HepG2 (cell line): ENCODE data around the gene PEAR1.

Experiments
- CBX5 ChIP-seq: sonication (generic); formaldehyde crosslinking; IDR thresholded peaks from 2 replicates; pipeline ENCODE4 v1.4.0; 2020; ENCODE audit warnings: missing genetic modification reagents, borderline replicate concordance
- CTCF ChIP-seq: sonication (generic); formaldehyde crosslinking; IDR thresholded peaks from 2 replicates; pipeline ENCODE4 v1.5.0; 2020; ENCODE audit warnings: mild to moderate bottlenecking, missing genetic modification reagents, moderate library complexity
- MXI1 ChIP-seq: IDR thresholded peaks from 3 replicates; pipeline ENCODE4 v1.6.1; 2012; ENCODE audit warnings: low read depth, low read length, inconsistent platforms, borderline replicate concordance
- NBN ChIP-seq: fragments of 450-650 bp; conservative IDR thresholded peaks from 2 replicates; pipeline ENCODE4 v1.6.1; 2017
- SP1 ChIP-seq, 2 experiments: fragments of 450-650 bp in 1 of 2; sonication (generic) in 1 of 2; formaldehyde crosslinking in 1 of 2; IDR thresholded peaks; 2 replicates each; pipeline versions ENCODE4 v1.4.0 to v1.6.1; 2016 to 2020; ENCODE audit warnings: missing genetic modification reagents in 1 of 2
- ZNF124 ChIP-seq: sonication (generic); formaldehyde crosslinking; IDR thresholded peaks from 2 replicates; pipeline ENCODE4 v1.4.0; 2020; ENCODE audit warnings: missing genetic modification reagents
- TF ChIP-seq, protein P1 (sequence below): sonication (generic); formaldehyde crosslinking; IDR thresholded peaks from 2 replicates; pipeline ENCODE4 v1.4.0; 2020; ENCODE audit warnings: missing genetic modification reagents, borderline replicate concordance

- no peak for TF ChIP-seq CTCF (CRISPR knock-in tag)
- no peak for TF ChIP-seq CBX5 (CRISPR knock-in tag)
- TF ChIP-seq SP1 (IDR thresholded peaks at IDR 0.05): no peak
- no peak for TF ChIP-seq SP1 (CRISPR knock-in tag; IDR thresholded peaks at IDR 0.05)
- no peak for TF ChIP-seq NBN
- TF ChIP-seq, protein P1, sequence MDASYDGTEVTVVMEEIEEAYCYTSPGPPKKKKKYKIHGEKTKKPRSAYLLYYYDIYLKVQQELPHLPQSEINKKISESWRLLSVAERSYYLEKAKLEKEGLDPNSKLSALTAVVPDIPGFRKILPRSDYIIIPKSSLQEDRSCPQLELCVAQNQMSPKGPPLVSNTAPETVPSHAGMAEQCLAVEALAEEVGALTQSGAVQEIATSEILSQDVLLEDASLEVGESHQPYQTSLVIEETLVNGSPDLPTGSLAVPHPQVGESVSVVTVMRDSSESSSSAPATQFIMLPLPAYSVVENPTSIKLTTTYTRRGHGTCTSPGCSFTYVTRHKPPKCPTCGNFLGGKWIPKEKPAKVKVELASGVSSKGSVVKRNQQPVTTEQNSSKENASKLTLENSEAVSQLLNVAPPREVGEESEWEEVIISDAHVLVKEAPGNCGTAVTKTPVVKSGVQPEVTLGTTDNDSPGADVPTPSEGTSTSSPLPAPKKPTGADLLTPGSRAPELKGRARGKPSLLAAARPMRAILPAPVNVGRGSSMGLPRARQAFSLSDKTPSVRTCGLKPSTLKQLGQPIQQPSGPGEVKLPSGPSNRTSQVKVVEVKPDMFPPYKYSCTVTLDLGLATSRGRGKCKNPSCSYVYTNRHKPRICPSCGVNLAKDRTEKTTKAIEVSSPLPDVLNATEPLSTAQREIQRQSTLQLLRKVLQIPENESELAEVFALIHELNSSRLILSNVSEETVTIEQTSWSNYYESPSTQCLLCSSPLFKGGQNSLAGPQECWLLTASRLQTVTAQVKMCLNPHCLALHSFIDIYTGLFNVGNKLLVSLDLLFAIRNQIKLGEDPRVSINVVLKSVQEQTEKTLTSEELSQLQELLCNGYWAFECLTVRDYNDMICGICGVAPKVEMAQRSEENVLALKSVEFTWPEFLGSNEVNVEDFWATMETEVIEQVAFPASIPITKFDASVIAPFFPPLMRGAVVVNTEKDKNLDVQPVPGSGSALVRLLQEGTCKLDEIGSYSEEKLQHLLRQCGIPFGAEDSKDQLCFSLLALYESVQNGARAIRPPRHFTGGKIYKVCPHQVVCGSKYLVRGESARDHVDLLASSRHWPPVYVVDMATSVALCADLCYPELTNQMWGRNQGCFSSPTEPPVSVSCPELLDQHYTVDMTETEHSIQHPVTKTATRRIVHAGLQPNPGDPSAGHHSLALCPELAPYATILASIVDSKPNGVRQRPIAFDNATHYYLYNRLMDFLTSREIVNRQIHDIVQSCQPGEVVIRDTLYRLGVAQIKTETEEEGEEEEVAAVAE (CRISPR knock-in tag): no peak
- TF ChIP-seq MXI1: no peak
- TF ChIP-seq ZNF124: no peak
These were observed 18.8 kb downstream of the PEAR1 start for GRCh38 chr1:156912310-156912709.
